T-helper 1 cell treated with Interleukin-12 subunit alpha and Interleukin-12 subunit beta and Interleukin-4 antibody, amounts not matched to agents 30 μg/mL and 1 μg/mL, for 36 hours (primary cell): ENCODE data around the gene PHKA1.
"Not testable (repeated sequence)": the region's sequence is repeated elsewhere in the genome, so short reads cannot be mapped to it uniquely, and the experiment has no call there.

Experiments
- H3K27ac Mint-ChIP-seq: one replicate; pipeline ENCODE4 v1.8.0; 2021; ENCODE audit warnings: mild to moderate bottlenecking, mixed read lengths
- H3K27me3 Mint-ChIP-seq: one replicate; pipeline ENCODE4 v1.8.0; 2021; ENCODE audit warnings: low read depth, mixed read lengths
- H3K36me3 Mint-ChIP-seq: one replicate; pipeline ENCODE4 v1.8.0; 2021; ENCODE audit warnings: low read depth, mixed read lengths
- H3K4me1 Mint-ChIP-seq: one replicate; pipeline ENCODE4 v1.8.0; 2021; ENCODE audit warnings: low read depth, mixed read lengths
- H3K4me3 Mint-ChIP-seq: one replicate; pipeline ENCODE4 v1.8.0; 2021; ENCODE audit warnings: mild to moderate bottlenecking, moderate library complexity, mixed read lengths
- H3K9me3 Mint-ChIP-seq: one replicate; pipeline ENCODE4 v1.8.0; 2021; ENCODE audit warnings: mixed read lengths

Gene PHKA1

DNA sequence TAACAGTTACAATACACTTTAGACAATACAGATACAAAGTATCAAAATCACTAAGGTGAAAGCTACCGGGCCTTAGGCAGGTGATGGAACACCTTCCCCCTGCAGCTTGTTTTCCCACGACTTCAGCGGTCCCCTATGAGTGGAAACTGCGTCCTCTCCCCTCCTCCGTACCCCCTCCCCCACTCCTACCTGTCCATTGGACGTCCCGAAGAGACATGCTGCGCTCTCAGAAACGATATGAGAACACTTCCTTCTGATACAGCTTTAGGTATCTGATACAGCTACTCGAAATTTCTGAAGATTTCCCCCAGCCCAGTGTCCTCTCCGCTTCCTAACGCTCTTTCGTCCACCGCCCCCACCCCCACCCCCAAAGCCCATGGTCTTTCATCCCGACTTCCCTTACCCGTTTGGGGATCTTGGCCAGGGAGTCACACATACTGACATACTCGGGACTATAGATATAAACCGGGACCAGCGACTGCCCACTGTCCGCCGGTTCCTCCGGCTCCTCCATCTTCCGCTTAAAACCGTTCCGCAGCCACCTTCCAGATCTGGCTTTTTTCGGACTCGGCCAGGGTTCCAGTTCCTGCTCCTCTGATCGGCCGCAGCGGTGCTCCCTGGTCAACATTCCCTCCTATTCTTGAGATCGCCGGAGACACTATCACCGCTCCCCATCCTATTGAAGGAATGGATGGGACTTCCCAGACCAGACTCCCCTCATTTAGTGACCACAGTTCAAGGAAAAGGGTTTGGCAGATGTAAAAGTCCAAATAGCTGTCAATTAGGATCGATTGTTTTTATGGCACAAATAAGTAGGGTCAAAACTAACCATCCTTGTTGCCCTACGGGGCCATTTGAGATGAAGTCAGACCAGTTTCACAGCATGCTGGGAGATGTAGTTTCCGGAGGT is 141.6 kb downstream of the PHKA1 start, which contains the start of gene HDAC8:
Gene HDAC8, minus strand, starts transcription at position 596 of the 910 bp plus-strand sequence. Its CDS starts 82 bp downstream, at position 514.
- H3K9me3 Mint-ChIP-seq = no peaks in the 10 kb centered on the region
- H3K36me3 Mint-ChIP-seq = peaks cover 6% of the 10 kb centered on the region
- peaks cover 4% of the 10 kb centered on the region for H3K4me1 Mint-ChIP-seq
- H3K27ac Mint-ChIP-seq = peak within 1 kb of the TSS; percentile 86
- peaks cover 5% of the 10 kb centered on the region for H3K27me3 Mint-ChIP-seq
- peak within 1 kb of the TSS; percentile 95 for H3K4me3 Mint-ChIP-seq

GRCh38 chrX:72569786-72570185 is 144.3 kb downstream of the PHKA1 start:
- Mint-ChIP-seq H3K27me3 (no peaks in the 10 kb centered on the region), H3K4me3 (no peak overlapping the region), H3K9me3 (no peaks in the 10 kb centered on the region), H3K36me3 (peaks cover 12% of the 10 kb centered on the region), H3K4me1 (peaks cover 4% of the 10 kb centered on the region), H3K27ac (no peak overlapping the region)

- no peak overlapping the region for H3K27ac Mint-ChIP-seq
- H3K4me3 Mint-ChIP-seq = no peak overlapping the region
- H3K27me3 Mint-ChIP-seq = no peaks in the 10 kb centered on the region
- H3K9me3 Mint-ChIP-seq = no peaks in the 10 kb centered on the region
- H3K4me1 Mint-ChIP-seq = peaks cover 4% of the 10 kb centered on the region
- peaks cover 12% of the 10 kb centered on the region for H3K36me3 Mint-ChIP-seq
Measured at GRCh38 chrX:72568406-72569092, 145.6 kb downstream of the PHKA1 start.

- H3K4me1 Mint-ChIP-seq = no peaks in the 10 kb centered on the region
- H3K36me3 Mint-ChIP-seq = peaks cover 18% of the 10 kb centered on the region
- no peaks in the 10 kb centered on the region for H3K9me3 Mint-ChIP-seq
- H3K27ac Mint-ChIP-seq = no peak overlapping the region
- no peaks in the 10 kb centered on the region for H3K27me3 Mint-ChIP-seq
- no peak overlapping the region for H3K4me3 Mint-ChIP-seq
Measured at GRCh38 chrX:72566448-72566847, 147.7 kb downstream of the PHKA1 start.

GRCh38 chrX:72559655-72560054 is 154.5 kb downstream of the PHKA1 start:
- peaks cover 22% of the 10 kb centered on the region for H3K36me3 Mint-ChIP-seq
- H3K27me3 Mint-ChIP-seq, H3K4me1 Mint-ChIP-seq, H3K9me3 Mint-ChIP-seq, H3K27ac Mint-ChIP-seq, H3K4me3 Mint-ChIP-seq: not testable (repeated sequence)

GRCh38 chrX:72554448-72555140 is 159.5 kb downstream of the PHKA1 start:
- H3K36me3 Mint-ChIP-seq = peaks cover 7% of the 10 kb centered on the region
- no peaks in the 10 kb centered on the region for H3K9me3 Mint-ChIP-seq
- H3K27me3 Mint-ChIP-seq = no peaks in the 10 kb centered on the region
- no peak overlapping the region for H3K27ac Mint-ChIP-seq
- H3K4me3 Mint-ChIP-seq = no peak overlapping the region
- H3K4me1 Mint-ChIP-seq = peaks cover 9% of the 10 kb centered on the region

- not testable (repeated sequence) for H3K27me3 Mint-ChIP-seq, H3K4me1 Mint-ChIP-seq, H3K36me3 Mint-ChIP-seq, H3K9me3 Mint-ChIP-seq, H3K27ac Mint-ChIP-seq, H3K4me3 Mint-ChIP-seq
Measured at GRCh38 chrX:72552443-72552842, 161.7 kb downstream of the PHKA1 start.

DNA sequence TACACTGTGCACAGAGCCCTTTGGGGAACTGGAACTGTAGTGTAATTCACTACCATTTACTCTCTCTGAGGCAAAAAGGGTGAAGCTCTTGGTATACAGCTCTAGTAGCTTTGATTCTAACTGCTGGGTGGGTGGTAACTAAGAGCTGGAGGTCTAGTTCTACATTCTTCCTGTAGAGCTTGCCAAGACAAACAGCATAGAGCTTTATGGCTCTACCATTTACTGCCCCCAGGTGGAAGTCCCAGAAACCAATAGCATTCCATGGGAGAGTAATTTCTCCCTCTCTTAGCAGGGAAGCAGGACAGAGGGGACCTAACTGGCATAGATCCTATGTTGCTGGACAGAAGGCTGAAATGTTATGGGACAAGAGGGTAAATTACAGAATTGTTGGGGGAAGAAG is 168.1 kb downstream of the PHKA1 start:
- H3K4me3 Mint-ChIP-seq = no peak overlapping the region
- no peak overlapping the region for H3K27ac Mint-ChIP-seq
- H3K4me1 Mint-ChIP-seq = peaks cover 8% of the 10 kb centered on the region
- H3K36me3 Mint-ChIP-seq = peaks cover 17% of the 10 kb centered on the region
- no peaks in the 10 kb centered on the region for H3K27me3 Mint-ChIP-seq
- H3K9me3 Mint-ChIP-seq = no peaks in the 10 kb centered on the region

DNA sequence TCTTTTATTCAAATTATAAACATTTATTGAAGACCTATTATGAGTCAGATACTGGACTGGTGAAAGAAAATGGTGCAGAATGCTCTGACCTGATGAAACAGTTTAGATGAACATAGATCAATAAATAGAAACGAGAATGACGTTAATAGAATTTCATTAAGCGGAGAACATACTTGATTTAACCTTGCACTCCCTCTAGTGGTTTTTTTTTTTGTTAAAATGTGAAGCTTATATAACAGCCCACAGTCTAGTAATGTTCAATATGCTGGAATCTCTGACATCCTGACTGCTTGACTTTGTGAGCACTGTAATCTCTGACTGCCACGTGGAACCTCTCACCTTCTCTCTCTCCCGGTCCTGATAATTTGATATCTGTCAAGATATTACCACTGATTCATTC is 173.8 kb downstream of the PHKA1 start:
- no peak overlapping the region for H3K27ac Mint-ChIP-seq
- peaks cover 8% of the 10 kb centered on the region for H3K36me3 Mint-ChIP-seq
- no peaks in the 10 kb centered on the region for H3K27me3 Mint-ChIP-seq
- H3K4me3 Mint-ChIP-seq = no peak overlapping the region
- H3K4me1 Mint-ChIP-seq = peaks cover 3% of the 10 kb centered on the region
- H3K9me3 Mint-ChIP-seq = no peaks in the 10 kb centered on the region

GRCh38 chrX:72539822-72540221 is 174.3 kb downstream of the PHKA1 start:
- Mint-ChIP-seq H3K4me3 (no peak overlapping the region), H3K4me1 (peaks cover 3% of the 10 kb centered on the region), H3K27ac (no peak overlapping the region), H3K9me3 (no peaks in the 10 kb centered on the region), H3K27me3 (no peaks in the 10 kb centered on the region), H3K36me3 (peaks cover 8% of the 10 kb centered on the region)

DNA sequence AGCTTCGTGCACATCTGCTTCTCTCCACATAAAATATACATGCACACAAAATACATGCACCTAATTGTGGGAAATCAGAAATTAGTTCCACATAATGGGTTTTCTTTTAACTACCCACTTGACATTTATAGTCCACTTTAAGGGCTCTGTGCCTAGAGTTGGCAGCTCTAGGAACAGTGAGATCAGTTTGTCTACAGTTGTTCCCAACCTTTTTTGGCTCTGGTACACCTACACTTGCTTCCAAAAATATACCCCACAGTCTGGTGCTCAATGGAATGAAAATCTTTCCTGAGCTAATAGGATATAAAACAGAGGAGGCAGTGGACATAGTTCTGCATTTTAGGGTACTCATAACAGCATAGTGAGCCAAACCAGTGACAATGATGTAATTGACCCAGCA is 177.6 kb downstream of the PHKA1 start:
- no peaks in the 10 kb centered on the region for H3K27me3 Mint-ChIP-seq

GRCh38 chrX:72532366-72532765 is 181.7 kb downstream of the PHKA1 start:
- Mint-ChIP-seq H3K27ac (no peak overlapping the region), H3K4me1 (peaks cover 3% of the 10 kb centered on the region), H3K4me3 (no peak overlapping the region), H3K36me3 (peaks cover 13% of the 10 kb centered on the region), H3K9me3 (no peaks in the 10 kb centered on the region), H3K27me3 (no peaks in the 10 kb centered on the region)

More for the DNA sequence above, 177.6 kb downstream of the PHKA1 start:
- Mint-ChIP-seq H3K4me3 (no peak overlapping the region), H3K4me1 (no peaks in the 10 kb centered on the region), H3K9me3 (no peaks in the 10 kb centered on the region), H3K27ac (no peak overlapping the region), H3K36me3 (no peaks in the 10 kb centered on the region)
